SU-DHL-6 (cell line): Measurements from ENCODE around the gene ESPN.

Source experiments
- CTCF ChIP-seq: fragments of 200-600 bp; sonication (generic); IDR thresholded peaks from one replicate; pipeline ENCODE4 v1.5.1; 2017; ENCODE audit warnings: antibody characterized with exemption, mild to moderate bottlenecking, low read length, moderate library complexity; ENCODE audit not compliant: insufficient read depth, poor library complexity, severe bottlenecking
- EZH2phosphoT487 ChIP-seq: fragments of 200-600 bp; sonication (generic), shearing (Covaris generic); conservative IDR thresholded peaks from 2 replicates; pipeline ENCODE4 v1.6.1; 2018; ENCODE audit warnings: mild to moderate bottlenecking, antibody characterized with exemption, low read length, moderate library complexity, mixed read lengths

DNA sequence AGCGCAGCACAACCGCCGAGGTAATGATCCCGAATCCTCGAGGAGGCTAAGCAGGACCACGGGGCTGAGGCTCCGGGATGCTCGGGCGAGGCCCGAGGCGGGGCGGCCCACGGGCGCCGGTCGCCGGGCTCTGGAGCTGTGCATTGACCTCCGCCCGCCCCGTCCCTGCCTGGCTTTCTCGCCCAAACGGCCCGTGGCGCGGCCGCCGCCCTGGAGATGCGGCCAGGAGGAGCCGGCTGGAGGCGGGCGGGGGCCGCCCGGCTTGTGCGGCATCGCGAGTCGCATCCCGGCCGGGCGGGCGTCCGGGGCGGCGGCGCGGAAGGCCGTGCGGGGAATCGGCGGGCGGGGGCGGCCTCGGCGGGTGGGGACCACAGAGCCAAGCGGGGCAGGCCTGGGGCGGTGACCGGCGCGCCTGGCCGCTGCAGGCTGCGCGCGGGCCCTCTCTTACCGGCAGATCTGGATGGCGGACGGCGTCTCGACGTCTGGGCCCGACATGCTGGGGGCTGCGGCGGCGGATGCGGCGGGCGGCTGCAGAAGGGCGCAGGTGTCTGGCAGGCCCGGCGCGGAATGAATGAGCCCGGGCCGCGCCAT lies 31.7 kb upstream of the ESPN start:
- no peak for TF ChIP-seq CTCF
- TF ChIP-seq EZH2phosphoT487: no peak
